Measurements from ENCODE around the gene NHSL1.

NHSL1 gene

GRCh38 chr6:138377844-138378243 is 121.5 kb downstream of the NHSL1 start, which contains the start of gene SMIM28:
SMIM28 (plus strand) TSS chr6:138377905; CDS start chr6:138378073, 168 bp downstream.
- no peaks in the 10 kb centered on the region for H3K4me1 ChIP-seq (ENCODE audit: control insufficient read depth in 2 of 2, insufficient read depth in 2 of 2, low read length in 2 of 2)
- no peaks in the 10 kb centered on the region for H3K36me3 ChIP-seq (ENCODE audit: control insufficient read depth in 2 of 2, insufficient read depth in 2 of 2, low read length in 2 of 2)
- no peaks in the 10 kb centered on the region for H3K27me3 ChIP-seq (ENCODE audit: control insufficient read depth in 2 of 2, insufficient read depth in 2 of 2, low read length in 2 of 2)
- H3K27ac ChIP-seq (ENCODE audit: low read depth in 2 of 2, low read length in 2 of 2), result no peak within 1 kb of the TSS
- no peak within 1 kb of the TSS for H3K4me3 ChIP-seq (ENCODE audit: low read length in 2 of 2)
- no peak within 1 kb of the TSS for H3K9ac ChIP-seq (ENCODE audit: low read depth in 1 of 2, low read length in 2 of 2)
- H3K9me3 ChIP-seq (ENCODE audit: control insufficient read depth in 2 of 2, low read length in 2 of 2), result no peaks in the 10 kb centered on the region

DNA sequence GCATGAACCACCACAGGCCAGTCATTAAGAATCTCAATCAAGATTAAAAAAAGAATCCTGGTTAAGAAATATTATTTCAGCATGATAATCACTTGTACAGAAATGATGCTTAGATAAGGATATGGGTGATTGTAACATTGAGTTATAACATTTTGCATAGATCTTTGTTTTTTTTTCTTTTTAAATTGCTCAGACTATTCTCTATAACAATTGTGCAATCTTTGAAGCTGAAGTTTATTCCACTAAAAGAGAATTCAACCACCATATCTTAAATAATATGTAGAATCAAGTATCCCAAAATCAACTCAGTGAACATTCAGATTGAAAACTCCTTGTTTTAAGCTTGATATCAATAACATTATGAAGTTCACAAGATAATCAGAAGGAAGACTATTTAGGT is 122.3 kb downstream of the NHSL1 start:
- Histone ChIP-seq H3K9me3 (ENCODE audit: control insufficient read depth in 2 of 2, low read length in 2 of 2) (no peaks in the 10 kb centered on the region), H3K36me3 (ENCODE audit: control insufficient read depth in 2 of 2, insufficient read depth in 2 of 2, low read length in 2 of 2) (no peaks in the 10 kb centered on the region), H3K27me3 (ENCODE audit: control insufficient read depth in 2 of 2, insufficient read depth in 2 of 2, low read length in 2 of 2) (no peaks in the 10 kb centered on the region), H3K4me3 (ENCODE audit: low read length in 2 of 2) (no peak overlapping the region), H3K4me1 (ENCODE audit: control insufficient read depth in 2 of 2, insufficient read depth in 2 of 2, low read length in 2 of 2) (no peaks in the 10 kb centered on the region), H3K9ac (ENCODE audit: low read depth in 1 of 2, low read length in 2 of 2) (no peak overlapping the region), H3K27ac (ENCODE audit: low read depth in 2 of 2, low read length in 2 of 2) (no peak overlapping the region)

GRCh38 chr6:138374815-138375214 is 124.5 kb downstream of the NHSL1 start:
- Histone ChIP-seq H3K27ac (ENCODE audit: low read depth in 2 of 2, low read length in 2 of 2) (no peak overlapping the region), H3K9me3 (ENCODE audit: control insufficient read depth in 2 of 2, low read length in 2 of 2) (no peaks in the 10 kb centered on the region), H3K36me3 (ENCODE audit: control insufficient read depth in 2 of 2, insufficient read depth in 2 of 2, low read length in 2 of 2) (no peaks in the 10 kb centered on the region), H3K4me1 (ENCODE audit: control insufficient read depth in 2 of 2, insufficient read depth in 2 of 2, low read length in 2 of 2) (no peaks in the 10 kb centered on the region), H3K27me3 (ENCODE audit: control insufficient read depth in 2 of 2, insufficient read depth in 2 of 2, low read length in 2 of 2) (no peaks in the 10 kb centered on the region), H3K9ac (ENCODE audit: low read depth in 1 of 2, low read length in 2 of 2) (no peak overlapping the region), H3K4me3 (ENCODE audit: low read length in 2 of 2) (no peak overlapping the region)

GRCh38 chr6:138374230-138374629 is 125.1 kb downstream of the NHSL1 start:
- H3K27ac ChIP-seq (ENCODE audit: low read depth in 2 of 2, low read length in 2 of 2), result no peak overlapping the region
- H3K4me1 ChIP-seq (ENCODE audit: control insufficient read depth in 2 of 2, insufficient read depth in 2 of 2, low read length in 2 of 2), result no peaks in the 10 kb centered on the region
- H3K27me3 ChIP-seq (ENCODE audit: control insufficient read depth in 2 of 2, insufficient read depth in 2 of 2, low read length in 2 of 2), result no peaks in the 10 kb centered on the region
- H3K4me3 ChIP-seq (ENCODE audit: low read length in 2 of 2), result no peak overlapping the region
- H3K9me3 ChIP-seq (ENCODE audit: control insufficient read depth in 2 of 2, low read length in 2 of 2), result no peaks in the 10 kb centered on the region
- H3K9ac ChIP-seq (ENCODE audit: low read depth in 1 of 2, low read length in 2 of 2), result no peak overlapping the region
- H3K36me3 ChIP-seq (ENCODE audit: control insufficient read depth in 2 of 2, insufficient read depth in 2 of 2, low read length in 2 of 2), result no peaks in the 10 kb centered on the region

- H3K36me3 ChIP-seq (ENCODE audit: control insufficient read depth in 2 of 2, insufficient read depth in 2 of 2, low read length in 2 of 2), result no peaks in the 10 kb centered on the region
- H3K27ac ChIP-seq (ENCODE audit: low read depth in 2 of 2, low read length in 2 of 2), result no peak overlapping the region
- H3K4me1 ChIP-seq (ENCODE audit: control insufficient read depth in 2 of 2, insufficient read depth in 2 of 2, low read length in 2 of 2), result no peaks in the 10 kb centered on the region
Observed at GRCh38 chr6:138372711-138373463, 126.4 kb downstream of the NHSL1 start.

More at GRCh38 chr6:138372711-138373463, 126.4 kb downstream of the NHSL1 start:
- H3K4me3 ChIP-seq (ENCODE audit: low read length in 2 of 2), result no peak overlapping the region
- no peaks in the 10 kb centered on the region for H3K9me3 ChIP-seq (ENCODE audit: control insufficient read depth in 2 of 2, low read length in 2 of 2)
- H3K9ac ChIP-seq (ENCODE audit: low read depth in 1 of 2, low read length in 2 of 2), result no peak overlapping the region
- H3K27me3 ChIP-seq (ENCODE audit: control insufficient read depth in 2 of 2, insufficient read depth in 2 of 2, low read length in 2 of 2), result no peaks in the 10 kb centered on the region
